Pancreas (tissue), 10 donors: ENCODE results near the gene ATP8A2. TPM values are rescaled to one million over a fixed set of nuclear protein-coding genes. Genes with fewer than 3 reads are reported as not detected.

ENCODE experiments used
- ATAC-seq, 4 donors: fragments of 200-7000 bp; cut with Tn5 transposase; one replicate each; pipeline versions ENCODE4 v1.8.0 to v1.9.1; 2020; ENCODE audit warnings: mild to moderate bottlenecking in 4 of 4, moderate library complexity in 4 of 4
- DNase-seq, 6 donors: peaks; one replicate each; pipeline ENCODE4 v3.0.0-alpha.2; 2020
- FAIRE-seq: peaks from 2 replicates; lab custom pipeline; 2012; peaks lifted over from hg19 to GRCh38; lab: Jason Lieb, UNC
- H3K27ac ChIP-seq, 4 donors: fragments of 200-600 bp; sonication (generic); 1 replicate in 3 of 4; 2 replicates in 1 of 4; pipeline versions ENCODE4 v1.5.0 to v1.8.0; 2020
- H3K27me3 ChIP-seq, 4 donors: fragments of 200-600 bp; one replicate each; pipeline ENCODE4 v1.8.0; 2021
- H3K36me3 ChIP-seq, 3 donors: fragments of 200-600 bp; sonication (generic) in 1 of 3; one replicate each; pipeline versions ENCODE4 v1.5.0 to v1.8.0; 2020 to 2021
- H3K4me1 ChIP-seq, 3 donors: fragments of 200-600 bp; one replicate each; pipeline ENCODE4 v1.8.0; 2021
- H3K4me3 ChIP-seq, 4 donors: fragments of 200-600 bp; sonication (generic) in 2 of 4; one replicate each; pipeline versions ENCODE4 v1.5.0 to v1.8.0; 2020 to 2021
- H3K9me3 ChIP-seq, 4 donors: fragments of 200-600 bp; one replicate each; pipeline ENCODE4 v1.8.0; 2021
- WGBS, 2 donors: extraction: QIAGEN DNeasy Blood & Tissue Kit; methylation state at CpG; one replicate each; pipeline ENCODE4 v1.1.7; 2013; 5-methylcytosine and 5-hydroxymethylcytosine counted together
- intact Hi-C, 3 donors: fragments of 100-400 bp; cut with DNase I; formaldehyde crosslinking; loops; one replicate each; pipeline versions ENCODE4 v1.11.1 to v1.14.2; 2022
- polyA plus RNA-seq, 2 donors: library from polyadenylated mRNA; stranded (reverse); fragments of 200-250 nt; gene quantifications; one replicate each; pipeline ENCODE4 v1.2.3, GENCODE V29; 2013
- total RNA-seq, 6 donors: library from RNA; stranded (reverse); fragmentation: NEBNext Ultra II Directional in 4 of 6; extraction: Animal tissue kit (Norgen Biotek cat#: 25700) in 4 of 6; gene quantifications; one replicate each; pipeline versions ENCODE4 v1.2.1 to v1.2.4, GENCODE V29; 2021 to 2023
- TF ChIP-seq, protein P1 (sequence below), 4 donors: fragments of 200-600 bp; sonication (generic) in 3 of 4; IDR thresholded peaks; one replicate each; pipeline versions ENCODE4 v1.5.0 to v1.8.0; 2021; ENCODE audit warnings: antibody characterized with exemption in 4 of 4
- donor health status: healthy with polysubstance abuse.
- donor health status: DM: no; HTN: no; CAD: no; lungs with moderate emphysema.
- donor health status: DM: no; HTN: no; CAD: no.
- donor health status: control.
- donor health status: control.
- donor health status: Bipolar disorder and iron deficiency.
- donor health status: DM: yes; HTN: yes; CAD: no.
- donor health status: DM: no; HTN: no; CAD: no.
- donor health status: DM: no; HTN: no; CAD: no.
- donor health status: DM: yes; HTN: yes; CAD: no.

Gene ATP8A2
- total and polyA plus RNA-seq, 8 donors = 0.04 to 0.28 (median 0.14) TPM

DNA sequence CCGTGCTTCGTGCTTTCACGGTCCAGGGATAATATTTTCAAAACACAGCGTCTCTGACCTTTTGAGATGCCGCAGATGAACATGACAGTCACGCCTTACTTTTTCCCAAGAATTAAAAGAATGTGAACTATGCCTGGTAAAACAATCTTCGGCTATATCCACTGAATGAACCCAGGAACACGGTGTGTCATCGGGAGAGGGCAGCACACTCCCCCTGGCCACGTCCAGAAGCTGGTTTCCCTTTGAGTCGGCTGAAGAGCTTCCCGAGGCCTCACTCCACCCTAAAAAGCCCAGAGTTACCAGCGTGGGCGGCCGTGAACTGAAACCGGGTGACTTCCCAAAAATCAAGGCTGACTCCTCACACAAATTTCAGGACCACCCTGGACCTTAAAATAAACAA is 702.9 kb downstream of the ATP8A2 start:
- 7 to 18% methylated on average over 16 of the region's 16 CpGs for WGBS, 2 donors
- DNase-seq (no peak), FAIRE-seq (no peak), ATAC-seq (peak in 1 of 4 donors; percentile 36)
- H3K4me1 ChIP-seq = no peaks in the 10 kb centered on the region
- TF ChIP-seq, protein P1, sequence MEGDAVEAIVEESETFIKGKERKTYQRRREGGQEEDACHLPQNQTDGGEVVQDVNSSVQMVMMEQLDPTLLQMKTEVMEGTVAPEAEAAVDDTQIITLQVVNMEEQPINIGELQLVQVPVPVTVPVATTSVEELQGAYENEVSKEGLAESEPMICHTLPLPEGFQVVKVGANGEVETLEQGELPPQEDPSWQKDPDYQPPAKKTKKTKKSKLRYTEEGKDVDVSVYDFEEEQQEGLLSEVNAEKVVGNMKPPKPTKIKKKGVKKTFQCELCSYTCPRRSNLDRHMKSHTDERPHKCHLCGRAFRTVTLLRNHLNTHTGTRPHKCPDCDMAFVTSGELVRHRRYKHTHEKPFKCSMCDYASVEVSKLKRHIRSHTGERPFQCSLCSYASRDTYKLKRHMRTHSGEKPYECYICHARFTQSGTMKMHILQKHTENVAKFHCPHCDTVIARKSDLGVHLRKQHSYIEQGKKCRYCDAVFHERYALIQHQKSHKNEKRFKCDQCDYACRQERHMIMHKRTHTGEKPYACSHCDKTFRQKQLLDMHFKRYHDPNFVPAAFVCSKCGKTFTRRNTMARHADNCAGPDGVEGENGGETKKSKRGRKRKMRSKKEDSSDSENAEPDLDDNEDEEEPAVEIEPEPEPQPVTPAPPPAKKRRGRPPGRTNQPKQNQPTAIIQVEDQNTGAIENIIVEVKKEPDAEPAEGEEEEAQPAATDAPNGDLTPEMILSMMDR (IDR thresholded peaks at IDR 0.05) = no peak
- intact Hi-C loops = loop anchor here in 1 of 3 donors (5.0 kb wide), 1 partner anchor 502 kb away; no protein-coding TSS in a partner anchor
- H3K27ac ChIP-seq = no peak overlapping the region
- H3K4me3 ChIP-seq = no peak overlapping the region
- H3K36me3 ChIP-seq = no peaks in the 10 kb centered on the region
- H3K9me3 ChIP-seq = no peaks in the 10 kb centered on the region
- H3K27me3 ChIP-seq = no peaks in the 10 kb centered on the region

Other genes with a start within 250 kb of the ATP8A2 start
- gene AMER2, start 199.7 kb upstream of the ATP8A2 start, total RNA-seq = not detected
- gene AMER2, start 199.7 kb upstream of the ATP8A2 start, polyA plus RNA-seq = under 1 TPM in 1 of 2 donors, not detected in 1; 0.07 TPM
- gene MTMR6, start 84.5 kb upstream of the ATP8A2 start, total RNA-seq = 10 to 100 TPM in 1 of 6 donors, 1 to 10 TPM in 5; 6.4 to 11.2 (median 8.9) TPM
- gene MTMR6, start 84.5 kb upstream of the ATP8A2 start, polyA plus RNA-seq = 1 to 10 TPM; 3.2 to 6.9 TPM
- gene NUP58, start 70.3 kb upstream of the ATP8A2 start, total RNA-seq = 10 to 100 TPM in 5 of 6 donors, 1 to 10 TPM in 1; 7.8 to 22.3 (median 15.2) TPM
- 10 to 100 TPM in 1 of 2 donors, 1 to 10 TPM in 1; 6.1 to 11.4 TPM for gene NUP58, start 70.3 kb upstream of the ATP8A2 start, polyA plus RNA-seq